Measurements from ENCODE around the gene RBP5.

DNA sequence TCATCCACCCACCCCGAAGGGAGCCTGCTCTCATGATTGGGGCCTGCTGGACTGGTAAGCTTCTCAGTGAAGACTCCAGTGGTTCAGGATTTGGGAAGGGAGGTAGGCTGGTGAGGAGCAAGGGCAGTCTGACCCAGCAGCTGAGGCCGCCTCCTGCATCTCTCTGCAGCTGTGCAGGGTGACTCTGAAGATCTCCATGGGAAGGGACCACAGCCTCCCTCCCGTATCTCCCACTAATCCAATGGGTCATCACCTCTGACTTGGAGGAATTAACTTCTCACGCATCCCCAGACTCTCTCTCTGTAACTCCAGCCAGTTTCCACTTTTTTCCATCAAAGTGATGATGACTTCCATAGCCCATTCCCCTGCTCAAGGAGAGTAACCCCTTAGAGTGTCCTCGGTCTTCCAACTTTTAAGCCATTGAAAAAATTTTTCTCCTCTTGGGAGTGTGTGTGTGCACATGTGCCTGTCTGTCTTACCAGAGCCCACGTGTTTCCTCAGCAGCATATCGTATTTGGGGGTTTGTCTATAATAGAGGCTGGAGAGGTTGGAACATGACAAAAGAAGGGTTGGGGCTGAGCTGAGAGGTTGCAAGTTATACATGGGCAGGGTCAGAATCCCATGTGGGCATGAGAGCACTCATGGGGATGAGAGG is 12.8 kb upstream of the RBP5 start:
- TF ChIP-seq ZBTB34 (CRISPR knock-in tag; IDR thresholded peaks at IDR 0.05) (no peak), ZBTB12 (CRISPR knock-in tag; IDR thresholded peaks at IDR 0.05) (no peak)
- TF ChIP-seq, protein P1, sequence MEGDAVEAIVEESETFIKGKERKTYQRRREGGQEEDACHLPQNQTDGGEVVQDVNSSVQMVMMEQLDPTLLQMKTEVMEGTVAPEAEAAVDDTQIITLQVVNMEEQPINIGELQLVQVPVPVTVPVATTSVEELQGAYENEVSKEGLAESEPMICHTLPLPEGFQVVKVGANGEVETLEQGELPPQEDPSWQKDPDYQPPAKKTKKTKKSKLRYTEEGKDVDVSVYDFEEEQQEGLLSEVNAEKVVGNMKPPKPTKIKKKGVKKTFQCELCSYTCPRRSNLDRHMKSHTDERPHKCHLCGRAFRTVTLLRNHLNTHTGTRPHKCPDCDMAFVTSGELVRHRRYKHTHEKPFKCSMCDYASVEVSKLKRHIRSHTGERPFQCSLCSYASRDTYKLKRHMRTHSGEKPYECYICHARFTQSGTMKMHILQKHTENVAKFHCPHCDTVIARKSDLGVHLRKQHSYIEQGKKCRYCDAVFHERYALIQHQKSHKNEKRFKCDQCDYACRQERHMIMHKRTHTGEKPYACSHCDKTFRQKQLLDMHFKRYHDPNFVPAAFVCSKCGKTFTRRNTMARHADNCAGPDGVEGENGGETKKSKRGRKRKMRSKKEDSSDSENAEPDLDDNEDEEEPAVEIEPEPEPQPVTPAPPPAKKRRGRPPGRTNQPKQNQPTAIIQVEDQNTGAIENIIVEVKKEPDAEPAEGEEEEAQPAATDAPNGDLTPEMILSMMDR (IDR thresholded peaks at IDR 0.05 in 2 of 3, conservative IDR thresholded peaks at IDR 0.05 in 1 of 3; ENCODE audit: insufficient read depth in 2 of 3, low read depth in 1 of 3, low read length in 3 of 3): no peak
